ENCODE results near the gene ADAMTS3.

- TF ChIP-seq ZNF785 (tag by site-specific recombination; IDR thresholded peaks at IDR 0.05) (no peak), CTCF (tag by site-specific recombination; IDR thresholded peaks at IDR 0.05) (no peak), ZNF138 (tag by site-specific recombination; IDR thresholded peaks at IDR 0.05; ENCODE audit: borderline replicate concordance) (no peak), ZNF423 (tag by site-specific recombination; IDR thresholded peaks at IDR 0.05) (no peak), ZNF48 (tag by site-specific recombination; IDR thresholded peaks at IDR 0.05) (no peak), ZNF660 (tag by site-specific recombination; IDR thresholded peaks at IDR 0.05) (no peak), ZNF274 (IDR thresholded peaks at IDR 0.05; ENCODE audit: low read length) (no peak), ZNF274 (tag by site-specific recombination; IDR thresholded peaks at IDR 0.05; ENCODE audit: borderline replicate concordance) (no peak), ZNF37A (tag by site-specific recombination; IDR thresholded peaks at IDR 0.05) (no peak), BCL11A (tag by site-specific recombination; IDR thresholded peaks at IDR 0.05; ENCODE audit: low read depth) (no peak)
Measured at GRCh38 chr4:72340803-72341431, 228.1 kb downstream of the ADAMTS3 start.

All from HEK293 (cell line).